ENCODE results near the gene LRRC37B.

GRCh38 chr17:32006957-32007462, at the start of gene LRRC37B:
- TF ChIP-seq, protein P1, sequence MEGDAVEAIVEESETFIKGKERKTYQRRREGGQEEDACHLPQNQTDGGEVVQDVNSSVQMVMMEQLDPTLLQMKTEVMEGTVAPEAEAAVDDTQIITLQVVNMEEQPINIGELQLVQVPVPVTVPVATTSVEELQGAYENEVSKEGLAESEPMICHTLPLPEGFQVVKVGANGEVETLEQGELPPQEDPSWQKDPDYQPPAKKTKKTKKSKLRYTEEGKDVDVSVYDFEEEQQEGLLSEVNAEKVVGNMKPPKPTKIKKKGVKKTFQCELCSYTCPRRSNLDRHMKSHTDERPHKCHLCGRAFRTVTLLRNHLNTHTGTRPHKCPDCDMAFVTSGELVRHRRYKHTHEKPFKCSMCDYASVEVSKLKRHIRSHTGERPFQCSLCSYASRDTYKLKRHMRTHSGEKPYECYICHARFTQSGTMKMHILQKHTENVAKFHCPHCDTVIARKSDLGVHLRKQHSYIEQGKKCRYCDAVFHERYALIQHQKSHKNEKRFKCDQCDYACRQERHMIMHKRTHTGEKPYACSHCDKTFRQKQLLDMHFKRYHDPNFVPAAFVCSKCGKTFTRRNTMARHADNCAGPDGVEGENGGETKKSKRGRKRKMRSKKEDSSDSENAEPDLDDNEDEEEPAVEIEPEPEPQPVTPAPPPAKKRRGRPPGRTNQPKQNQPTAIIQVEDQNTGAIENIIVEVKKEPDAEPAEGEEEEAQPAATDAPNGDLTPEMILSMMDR (IDR thresholded peaks at IDR 0.05), result peak in 6 of 7 experiments; percentile 49 to 98 (median 90)
- no peak for TF ChIP-seq POLR2A (IDR thresholded peaks at IDR 0.05)
- TF ChIP-seq POLR2AphosphoS5 (IDR thresholded peaks at IDR 0.05), result peak; percentile 62 to 85 (median 83)
- TF ChIP-seq EP300 (IDR thresholded peaks at IDR 0.05), result no peak
